ENCODE results near the gene SCFD2.

Gene SCFD2

GRCh38 chr4:52903273-52903672, 462.6 kb downstream of the SCFD2 start:
- no peak overlapping the region for H3K4me3 Mint-ChIP-seq
- no peak for TF ChIP-seq CTCF (IDR thresholded peaks at IDR 0.05; ENCODE audit: unreplicated experiment in 3 of 3)
- no peaks in the 10 kb centered on the region for H3K27me3 Mint-ChIP-seq (ENCODE audit: low read depth)
- H3K4me1 Mint-ChIP-seq = peaks cover 57% of the 10 kb centered on the region
- H3K9me3 Mint-ChIP-seq = peaks cover 12% of the 10 kb centered on the region
- H3K36me3 Mint-ChIP-seq (ENCODE audit: low read depth) = peaks cover 17% of the 10 kb centered on the region
- H3K27ac Mint-ChIP-seq = peak overlapping the region in 1 of 3 experiments; percentile 51

DNA sequence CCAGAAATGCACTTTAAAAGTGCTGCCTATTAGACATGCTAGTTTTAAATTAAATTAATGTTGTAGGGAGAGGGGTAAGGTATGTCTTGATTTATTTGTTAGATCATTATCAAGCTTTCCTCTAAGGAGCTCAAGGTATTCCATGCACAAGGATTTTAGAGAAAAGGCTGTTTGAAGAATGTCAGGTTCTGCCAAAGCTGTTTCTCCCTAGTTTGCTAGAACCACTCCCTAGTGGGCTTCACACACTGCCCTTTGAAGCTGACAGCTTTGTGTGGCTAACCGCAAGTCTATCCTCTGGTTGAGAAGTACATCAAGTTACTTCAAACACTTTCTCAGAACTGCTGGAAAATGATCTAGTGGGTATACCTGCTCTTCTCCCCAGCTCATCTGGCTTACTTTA, 471.4 kb downstream of the SCFD2 start:
- Mint-ChIP-seq H3K36me3 (ENCODE audit: low read depth) (peaks cover 6% of the 10 kb centered on the region), H3K27ac (peak overlapping the region in 2 of 3 experiments; percentile 17 to 48), H3K9me3 (peaks cover 26% of the 10 kb centered on the region), H3K27me3 (ENCODE audit: low read depth) (no peaks in the 10 kb centered on the region), H3K4me1 (peaks cover 35% of the 10 kb centered on the region), H3K4me3 (no peak overlapping the region)
- no peak for TF ChIP-seq CTCF (IDR thresholded peaks at IDR 0.05; ENCODE audit: unreplicated experiment in 3 of 3)

- TF ChIP-seq CTCF (IDR thresholded peaks at IDR 0.05; ENCODE audit: unreplicated experiment in 3 of 3) = no peak
- peaks cover 14% of the 10 kb centered on the region for H3K9me3 Mint-ChIP-seq
- H3K27me3 Mint-ChIP-seq (ENCODE audit: low read depth) = no peaks in the 10 kb centered on the region
- H3K4me1 Mint-ChIP-seq = peaks cover 37% of the 10 kb centered on the region
- no peak overlapping the region for H3K4me3 Mint-ChIP-seq
- H3K36me3 Mint-ChIP-seq (ENCODE audit: low read depth) = peaks cover 7% of the 10 kb centered on the region
- peak overlapping the region in 2 of 3 experiments; percentile 28 to 48 for H3K27ac Mint-ChIP-seq
Observed at GRCh38 chr4:52892880-52893279, 473.0 kb downstream of the SCFD2 start.

- Mint-ChIP-seq H3K27me3 (ENCODE audit: low read depth) (no peaks in the 10 kb centered on the region), H3K4me1 (peaks cover 37% of the 10 kb centered on the region), H3K9me3 (peaks cover 5% of the 10 kb centered on the region), H3K36me3 (ENCODE audit: low read depth) (peaks cover 7% of the 10 kb centered on the region), H3K27ac (peak overlapping the region in 2 of 3 experiments; percentile 28 to 48), H3K4me3 (no peak overlapping the region)
- no peak for TF ChIP-seq CTCF (IDR thresholded peaks at IDR 0.05; ENCODE audit: unreplicated experiment in 3 of 3)
Observed at GRCh38 chr4:52891743-52892142, 474.1 kb downstream of the SCFD2 start.

DNA sequence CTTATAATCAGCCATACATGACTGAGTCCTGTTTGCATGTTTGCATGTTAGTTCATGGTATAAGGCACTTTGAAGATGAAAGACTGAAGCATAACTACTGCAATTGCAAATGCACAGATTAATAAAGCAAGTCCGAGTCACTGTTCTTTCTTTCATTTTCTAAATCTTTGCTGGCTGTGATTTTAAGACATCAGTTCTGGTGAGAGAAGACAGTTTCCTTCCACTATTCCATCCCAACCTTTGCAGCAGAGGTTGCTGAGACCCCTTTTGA, 475.4 kb downstream of the SCFD2 start:
- H3K36me3 Mint-ChIP-seq (ENCODE audit: low read depth) = peaks cover 7% of the 10 kb centered on the region
- no peaks in the 10 kb centered on the region for H3K27me3 Mint-ChIP-seq (ENCODE audit: low read depth)
- H3K9me3 Mint-ChIP-seq = no peaks in the 10 kb centered on the region
- no peak overlapping the region for H3K4me3 Mint-ChIP-seq
- no peak for TF ChIP-seq CTCF (IDR thresholded peaks at IDR 0.05; ENCODE audit: unreplicated experiment in 3 of 3)
- peak overlapping the region; percentile 56 to 90 (median 72) for H3K27ac Mint-ChIP-seq
- peaks cover 37% of the 10 kb centered on the region for H3K4me1 Mint-ChIP-seq

DNA sequence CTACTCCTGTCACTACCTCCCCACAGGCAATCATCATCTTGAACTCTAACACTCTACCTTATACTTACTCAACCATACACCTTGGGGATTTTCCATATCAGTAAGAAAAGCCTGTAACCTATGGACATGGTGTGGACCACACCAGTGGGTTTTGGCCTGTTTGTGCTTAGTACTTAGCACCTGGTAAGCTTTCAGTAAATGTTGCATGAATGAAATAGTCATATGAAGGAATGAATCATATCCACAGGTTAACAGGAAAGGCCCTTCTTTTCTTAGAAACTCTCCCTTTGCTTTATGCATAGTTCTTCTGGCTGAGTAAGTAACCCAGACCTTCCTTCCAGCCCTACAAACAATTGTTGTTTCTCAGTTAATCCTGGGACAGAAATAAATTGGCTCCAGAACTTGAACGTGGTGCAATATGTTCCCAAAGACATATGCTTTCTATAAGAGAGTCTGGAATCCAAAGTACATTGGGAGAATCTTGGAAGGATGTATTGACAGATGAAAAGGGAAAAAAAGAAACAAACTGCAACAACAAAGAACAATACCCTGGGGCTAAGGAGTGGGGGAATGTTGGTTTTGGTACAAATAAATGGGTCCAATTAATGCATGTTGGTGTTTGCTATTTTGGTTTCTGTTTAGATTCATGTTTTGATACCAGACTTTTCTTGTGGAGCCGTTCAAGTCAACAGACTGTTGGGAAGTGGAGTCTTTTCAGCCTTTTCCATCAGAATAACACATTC, 475.9 kb downstream of the SCFD2 start:
- peak overlapping the region; percentile 56 to 90 (median 72) for H3K27ac Mint-ChIP-seq
- H3K4me1 Mint-ChIP-seq = peaks cover 37% of the 10 kb centered on the region
- TF ChIP-seq CTCF (IDR thresholded peaks at IDR 0.05; ENCODE audit: unreplicated experiment in 3 of 3) = no peak
- no peaks in the 10 kb centered on the region for H3K9me3 Mint-ChIP-seq
- H3K36me3 Mint-ChIP-seq (ENCODE audit: low read depth) = peaks cover 7% of the 10 kb centered on the region
- peak overlapping the region in 1 of 3 experiments; percentile 11 for H3K4me3 Mint-ChIP-seq
- no peaks in the 10 kb centered on the region for H3K27me3 Mint-ChIP-seq (ENCODE audit: low read depth)

Measured in nephron (organoid).